MM.1S (cell line): Measurements from ENCODE around the gene ADNP.

Source experiments
- EZH2 ChIP-seq: fragments of 300-600 bp; sonication (generic); optimal IDR thresholded peaks from 2 replicates; pipeline ENCODE3; 2017; ENCODE audit warnings: low read depth, mild to moderate bottlenecking, antibody characterized with exemption, low read length, mixed read lengths
- TF ChIP-seq, protein P1 (sequence below): fragments of 300-600 bp; sonication (generic); IDR thresholded peaks from 2 replicates; pipeline ENCODE4 v1.5.1; 2016; ENCODE audit warnings: antibody characterized with exemption, low read length, mixed read lengths

GRCh38 chr20:50854506-50855249, 76.6 kb downstream of the ADNP start:
- TF ChIP-seq, protein P1, sequence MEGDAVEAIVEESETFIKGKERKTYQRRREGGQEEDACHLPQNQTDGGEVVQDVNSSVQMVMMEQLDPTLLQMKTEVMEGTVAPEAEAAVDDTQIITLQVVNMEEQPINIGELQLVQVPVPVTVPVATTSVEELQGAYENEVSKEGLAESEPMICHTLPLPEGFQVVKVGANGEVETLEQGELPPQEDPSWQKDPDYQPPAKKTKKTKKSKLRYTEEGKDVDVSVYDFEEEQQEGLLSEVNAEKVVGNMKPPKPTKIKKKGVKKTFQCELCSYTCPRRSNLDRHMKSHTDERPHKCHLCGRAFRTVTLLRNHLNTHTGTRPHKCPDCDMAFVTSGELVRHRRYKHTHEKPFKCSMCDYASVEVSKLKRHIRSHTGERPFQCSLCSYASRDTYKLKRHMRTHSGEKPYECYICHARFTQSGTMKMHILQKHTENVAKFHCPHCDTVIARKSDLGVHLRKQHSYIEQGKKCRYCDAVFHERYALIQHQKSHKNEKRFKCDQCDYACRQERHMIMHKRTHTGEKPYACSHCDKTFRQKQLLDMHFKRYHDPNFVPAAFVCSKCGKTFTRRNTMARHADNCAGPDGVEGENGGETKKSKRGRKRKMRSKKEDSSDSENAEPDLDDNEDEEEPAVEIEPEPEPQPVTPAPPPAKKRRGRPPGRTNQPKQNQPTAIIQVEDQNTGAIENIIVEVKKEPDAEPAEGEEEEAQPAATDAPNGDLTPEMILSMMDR: no peak
- TF ChIP-seq EZH2: no peak
